Mesendoderm (in vitro differentiated cells): ENCODE measurements around the gene TM9SF3.

Experiments used
- DNase-seq: peaks from one replicate; pipeline ENCODE4 v3.0.0; 2013
- H2AK5ac ChIP-seq: 2 replicates; pipeline ENCODE4 v1.6.1; 2013; ENCODE audit warnings: low read length, inconsistent platforms
- H2BK120ac ChIP-seq: 2 replicates; pipeline ENCODE4 v1.6.1; 2013; ENCODE audit warnings: low read depth, mild to moderate bottlenecking, low read length, moderate library complexity, mixed read lengths
- H2BK15ac ChIP-seq: replicated peaks from 2 replicates; pipeline ENCODE4 v1.6.1; 2013; ENCODE audit warnings: low read depth, mild to moderate bottlenecking, moderate library complexity
- H2BK5ac ChIP-seq: 2 replicates; pipeline ENCODE4 v1.6.1; 2013; ENCODE audit warnings: low read length, inconsistent platforms
- H3K18ac ChIP-seq: 2 replicates; pipeline ENCODE4 v1.6.1; 2013; ENCODE audit warnings: mild to moderate bottlenecking, low read length, mixed read lengths
- H3K23ac ChIP-seq: one replicate; pipeline ENCODE4 v1.6.1; 2013; ENCODE audit warnings: low read length
- H3K27ac ChIP-seq: 2 replicates; pipeline ENCODE4 v1.5.1; 2013; ENCODE audit warnings: low read depth, mild to moderate bottlenecking, inconsistent platforms, low read length, moderate library complexity
- H3K27me3 ChIP-seq: 2 replicates; pipeline ENCODE4 v1.6.1; 2013; ENCODE audit warnings: low read length, control low read depth, mild to moderate bottlenecking, inconsistent platforms; ENCODE audit not compliant: insufficient read depth, poor library complexity
- H3K36me3 ChIP-seq: 2 replicates; pipeline ENCODE4 v1.6.1; 2013; ENCODE audit warnings: low read length, inconsistent platforms; ENCODE audit not compliant: control insufficient read depth, insufficient read depth
- H3K4ac ChIP-seq: one replicate; pipeline ENCODE4 v1.6.1; 2013; ENCODE audit warnings: low read depth, mild to moderate bottlenecking, low read length, moderate library complexity
- H3K4me1 ChIP-seq: 2 replicates; pipeline ENCODE4 v1.6.1; 2013; ENCODE audit warnings: low read depth, low read length, inconsistent platforms; ENCODE audit not compliant: control insufficient read depth
- H3K4me2 ChIP-seq: 2 replicates; pipeline ENCODE4 v1.6.1; 2013; ENCODE audit warnings: low read length
- H3K4me3 ChIP-seq: 2 replicates; pipeline ENCODE4 v1.5.1; 2013; ENCODE audit warnings: mild to moderate bottlenecking, low read length
- H3K56ac ChIP-seq: one replicate; pipeline ENCODE4 v1.6.1; 2013; ENCODE audit warnings: low read length
- H3K79me1 ChIP-seq: 2 replicates; pipeline ENCODE4 v1.6.1; 2013; ENCODE audit warnings: low read length, inconsistent platforms
- H3K79me2 ChIP-seq: 2 replicates; pipeline ENCODE4 v1.6.1; 2013; ENCODE audit warnings: mild to moderate bottlenecking, low read length; ENCODE audit not compliant: control insufficient read depth, insufficient read depth
- H3K9ac ChIP-seq: 2 replicates; pipeline ENCODE4 v1.6.1; 2013; ENCODE audit warnings: low read length, inconsistent platforms
- H4K5ac ChIP-seq: one replicate; pipeline ENCODE4 v1.6.1; 2013; ENCODE audit warnings: low read length
- H4K8ac ChIP-seq: one replicate; pipeline ENCODE4 v1.6.1; 2013; ENCODE audit warnings: low read depth, mild to moderate bottlenecking, control low read depth, low read length, moderate library complexity
- WGBS: extraction: QIAGEN DNeasy Blood & Tissue Kit; methylation state at CpG from one replicate; pipeline ENCODE4 v1.1.7; 2013; ENCODE audit warnings: low lambda C conversion rate, missing lambda C conversion rate; ENCODE audit not compliant: insufficient coverage; ENCODE audit errors: extremely low coverage; 5-methylcytosine and 5-hydroxymethylcytosine counted together

The TM9SF3 gene

GRCh38 chr10:96517284-96517683, 69.5 kb downstream of the TM9SF3 start:
- H3K9ac ChIP-seq: no peak overlapping the region
- H4K5ac ChIP-seq: no peak overlapping the region
- H3K4me2 ChIP-seq: no peak overlapping the region
- no peak overlapping the region for H3K4ac ChIP-seq
- H3K79me2 ChIP-seq: no peaks in the 10 kb centered on the region
- no peak overlapping the region for H3K4me3 ChIP-seq
- WGBS: no CpG with 5 or more reads among the region's 1 CpG
- DNase-seq: no peak
- no peaks in the 10 kb centered on the region for H3K79me1 ChIP-seq
- H3K18ac ChIP-seq: no peak overlapping the region
- H3K4me1 ChIP-seq: no peaks in the 10 kb centered on the region
- no peak overlapping the region for H4K8ac ChIP-seq
- H3K27ac ChIP-seq: no peak overlapping the region
- H3K36me3 ChIP-seq: peaks cover 2% of the 10 kb centered on the region
- H3K27me3 ChIP-seq: peaks cover 8% of the 10 kb centered on the region
- no peak overlapping the region for H2BK15ac ChIP-seq
- no peak overlapping the region for H2BK120ac ChIP-seq
- H2BK5ac ChIP-seq: no peak overlapping the region
- no peak overlapping the region for H2AK5ac ChIP-seq
- no peak overlapping the region for H3K56ac ChIP-seq
- no peak overlapping the region for H3K23ac ChIP-seq

- no CpG with 5 or more reads among the region's 2 CpGs for WGBS
- Histone ChIP-seq H3K4me1 (no peaks in the 10 kb centered on the region), H3K23ac (no peak overlapping the region), H3K4me2 (no peak overlapping the region), H3K9ac (no peak overlapping the region), H3K4me3 (no peak overlapping the region), H2BK15ac (no peak overlapping the region), H3K79me1 (no peaks in the 10 kb centered on the region), H3K36me3 (no peaks in the 10 kb centered on the region), H2BK120ac (no peak overlapping the region), H3K4ac (no peak overlapping the region), H3K18ac (no peak overlapping the region), H4K5ac (no peak overlapping the region), H3K27me3 (peaks cover 14% of the 10 kb centered on the region), H2AK5ac (no peak overlapping the region), H4K8ac (no peak overlapping the region), H3K79me2 (no peaks in the 10 kb centered on the region), H3K56ac (no peak overlapping the region), H2BK5ac (no peak overlapping the region), H3K27ac (no peak overlapping the region)
- DNase-seq: peak; percentile 15
Measured at GRCh38 chr10:96516337-96516736, 70.5 kb downstream of the TM9SF3 start.

- no CpG with 5 or more reads among the region's 68 CpGs for WGBS
- no peak within 1 kb of the TSS for H4K5ac ChIP-seq
- no peak within 1 kb of the TSS for H3K4ac ChIP-seq
- H3K4me2 ChIP-seq: peak within 1 kb of the TSS; percentile 67
- no peak within 1 kb of the TSS for H4K8ac ChIP-seq
- H3K56ac ChIP-seq: peak within 1 kb of the TSS; percentile 83
- peak; percentile 97 for DNase-seq
- no peak within 1 kb of the TSS for H2AK5ac ChIP-seq
- H3K27ac ChIP-seq: no peak within 1 kb of the TSS
- peak within 1 kb of the TSS; percentile 54 for H3K9ac ChIP-seq
- H3K18ac ChIP-seq: no peak within 1 kb of the TSS
- H3K4me1 ChIP-seq: no peaks in the 10 kb centered on the region
- H2BK15ac ChIP-seq: no peak within 1 kb of the TSS
- no peaks in the 10 kb centered on the region for H3K79me1 ChIP-seq
- no peaks in the 10 kb centered on the region for H3K79me2 ChIP-seq
- H3K23ac ChIP-seq: no peak within 1 kb of the TSS
- peak within 1 kb of the TSS; percentile 12 for H3K4me3 ChIP-seq
- no peak within 1 kb of the TSS for H2BK5ac ChIP-seq
- no peaks in the 10 kb centered on the region for H3K36me3 ChIP-seq
- peaks cover 14% of the 10 kb centered on the region for H3K27me3 ChIP-seq
- H2BK120ac ChIP-seq: no peak within 1 kb of the TSS
Measured at GRCh38 chr10:96513698-96514561, 72.9 kb downstream of the TM9SF3 start, which contains the start of gene TLL2. Gene TLL2 (minus strand): TSS chr10:96513926. CDS start chr10:96513685, 241 bp downstream.

- peak overlapping the region; percentile 67 for H3K4me2 ChIP-seq
- no peak overlapping the region for H2AK5ac ChIP-seq
- peak overlapping the region; percentile 83 for H3K56ac ChIP-seq
- H4K8ac ChIP-seq: no peak overlapping the region
- no peak overlapping the region for H2BK120ac ChIP-seq
- H3K23ac ChIP-seq: no peak overlapping the region
- H3K36me3 ChIP-seq: no peaks in the 10 kb centered on the region
- no peak overlapping the region for H2BK5ac ChIP-seq
- no peaks in the 10 kb centered on the region for H3K79me2 ChIP-seq
- H2BK15ac ChIP-seq: no peak overlapping the region
- H3K4me1 ChIP-seq: no peaks in the 10 kb centered on the region
- peak overlapping the region; percentile 54 for H3K9ac ChIP-seq
- H3K27me3 ChIP-seq: peaks cover 14% of the 10 kb centered on the region
- H3K79me1 ChIP-seq: no peaks in the 10 kb centered on the region
- no peak overlapping the region for H3K27ac ChIP-seq
- no CpG with 5 or more reads among the region's 31 CpGs for WGBS
- H3K4me3 ChIP-seq: peak overlapping the region; percentile 12
- no peak overlapping the region for H4K5ac ChIP-seq
- H3K4ac ChIP-seq: no peak overlapping the region
- DNase-seq: no peak
- no peak overlapping the region for H3K18ac ChIP-seq
Measured at GRCh38 chr10:96513305-96513697, 73.5 kb downstream of the TM9SF3 start.

- H3K27me3 ChIP-seq: peaks cover 14% of the 10 kb centered on the region
Measured at GRCh38 chr10:96512524-96513304, 74.1 kb downstream of the TM9SF3 start.

More at GRCh38 chr10:96512524-96513304, 74.1 kb downstream of the TM9SF3 start:
- peak overlapping the region; percentile 67 for H3K4me2 ChIP-seq
- H3K27ac ChIP-seq: no peak overlapping the region
- peak overlapping the region; percentile 54 for H3K9ac ChIP-seq
- H2BK120ac ChIP-seq: no peak overlapping the region
- no peak overlapping the region for H2BK5ac ChIP-seq
- no peak overlapping the region for H3K4ac ChIP-seq
- no peaks in the 10 kb centered on the region for H3K4me1 ChIP-seq
- no peaks in the 10 kb centered on the region for H3K79me1 ChIP-seq
- WGBS: no CpG with 5 or more reads among the region's 65 CpGs
- H3K56ac ChIP-seq: peak overlapping the region; percentile 5
- H3K36me3 ChIP-seq: no peaks in the 10 kb centered on the region
- H2BK15ac ChIP-seq: no peak overlapping the region
- no peaks in the 10 kb centered on the region for H3K79me2 ChIP-seq
- H2AK5ac ChIP-seq: no peak overlapping the region
- no peak overlapping the region for H4K8ac ChIP-seq
- peak; percentile 33 for DNase-seq
- H3K18ac ChIP-seq: no peak overlapping the region
- H3K23ac ChIP-seq: no peak overlapping the region
- H3K4me3 ChIP-seq: no peak overlapping the region
- no peak overlapping the region for H4K5ac ChIP-seq
